Measurements from ENCODE around the gene ADAMTS5.

Gene ADAMTS5

DNA sequence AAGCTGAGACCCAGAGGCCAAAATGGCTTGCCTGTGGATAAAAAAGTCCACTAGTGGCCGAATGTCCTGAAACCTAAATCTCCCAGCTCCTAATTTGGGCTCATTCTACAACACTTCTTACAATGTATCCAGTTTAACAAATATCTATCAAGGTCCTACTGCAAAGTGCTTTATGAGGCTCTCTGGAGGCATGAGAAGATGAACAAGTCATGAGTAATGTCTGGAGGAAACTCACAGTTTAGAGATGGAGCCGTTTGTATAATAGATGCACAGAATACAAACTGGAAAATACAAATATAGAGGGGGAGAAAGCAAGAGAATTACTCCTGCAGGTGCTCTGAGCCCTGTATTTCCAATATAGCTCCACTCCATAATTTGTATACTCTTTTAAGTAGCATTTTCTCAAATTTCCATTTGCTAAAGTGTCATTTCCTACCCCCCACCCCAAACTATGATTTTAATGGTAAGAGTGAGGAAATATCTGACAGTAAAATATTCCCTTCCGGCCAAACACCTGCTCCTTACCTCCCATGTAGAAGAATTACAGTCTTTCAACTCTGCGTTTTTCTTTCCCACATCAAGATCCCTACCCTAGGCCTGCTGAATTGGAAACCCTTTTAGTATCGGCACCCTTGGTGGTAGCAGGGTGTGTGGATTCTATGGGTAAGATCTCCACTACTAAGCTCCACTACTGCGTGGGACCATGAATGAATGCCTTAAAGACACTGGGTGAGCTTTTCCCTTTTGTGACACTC, 3.3 kb upstream of the ADAMTS5 start:
- H3K79me2 ChIP-seq (ENCODE audit: insufficient read depth, low read length): no peaks in the 10 kb centered on the region
- DNase-seq (no peak), ATAC-seq (ENCODE audit: insufficient read depth, low read depth) (no peak)
- H3K27me3 ChIP-seq (ENCODE audit: insufficient read depth, low read length, poor library complexity): no peaks in the 10 kb centered on the region
- H3K36me3 ChIP-seq (ENCODE audit: insufficient read depth, low read length): no peaks in the 10 kb centered on the region
- no peak overlapping the region for H3K4me2 ChIP-seq (ENCODE audit: insufficient read depth, low read length)
- H4K20me1 ChIP-seq (ENCODE audit: insufficient read depth, low read length): no peaks in the 10 kb centered on the region
- TF ChIP-seq CTCF (IDR thresholded peaks at IDR 0.05; ENCODE audit: borderline replicate concordance, extremely low read depth, low read length, poor library complexity, severe bottlenecking): no peak
- no peak for TF ChIP-seq EZH2 (IDR thresholded peaks at IDR 0.05; ENCODE audit: borderline replicate concordance, low read depth, low read length, severe bottlenecking)
- H2AFZ ChIP-seq (ENCODE audit: low read depth, low read length): no peak overlapping the region
- no peak overlapping the region for H3K27ac ChIP-seq (ENCODE audit: low read length)
- peaks cover 6% of the 10 kb centered on the region for H3K9me3 ChIP-seq (ENCODE audit: insufficient read depth, low read length, severe bottlenecking)
- peaks cover 4% of the 10 kb centered on the region; the same call in 1 of the 2 replicates for H3K4me1 ChIP-seq (ENCODE audit: insufficient read depth, low read length)
- H3K9ac ChIP-seq (ENCODE audit: low read depth, low read length): no peak overlapping the region
- no peak overlapping the region for H3K4me3 ChIP-seq (ENCODE audit: low read depth in 1 of 2, low read length in 2 of 2)

DNA sequence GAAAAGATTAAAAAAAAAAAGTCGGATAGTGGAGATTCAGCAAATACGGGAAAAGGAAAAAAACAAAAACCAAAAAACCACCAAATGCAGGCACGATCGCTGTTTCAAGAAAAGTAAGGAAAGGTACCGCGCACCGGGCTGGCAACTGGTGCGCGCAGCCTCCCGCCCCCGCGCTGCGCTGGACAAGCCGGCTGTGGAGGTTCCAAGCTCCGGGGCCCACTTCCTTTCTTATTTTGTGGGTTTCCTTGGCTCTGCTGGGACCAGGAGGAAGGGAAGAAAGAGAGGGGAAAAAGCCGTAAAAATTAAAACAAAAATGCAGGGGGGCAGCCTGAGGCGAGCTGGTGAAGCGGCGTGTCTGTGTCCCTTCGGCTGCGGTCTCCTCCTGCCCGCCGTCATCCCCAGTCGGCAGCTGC, 233 bp downstream of the ADAMTS5 start:
- Histone ChIP-seq H3K4me2 (ENCODE audit: insufficient read depth, low read length) (no peak overlapping the region), H3K9ac (ENCODE audit: low read depth, low read length) (no peak overlapping the region), H4K20me1 (ENCODE audit: insufficient read depth, low read length) (no peaks in the 10 kb centered on the region), H3K36me3 (ENCODE audit: insufficient read depth, low read length) (no peaks in the 10 kb centered on the region), H3K27me3 (ENCODE audit: insufficient read depth, low read length, poor library complexity) (no peaks in the 10 kb centered on the region), H3K4me1 (ENCODE audit: insufficient read depth, low read length) (no peaks in the 10 kb centered on the region), H3K27ac (ENCODE audit: low read length) (no peak overlapping the region), H3K79me2 (ENCODE audit: insufficient read depth, low read length) (no peaks in the 10 kb centered on the region), H3K9me3 (ENCODE audit: insufficient read depth, low read length, severe bottlenecking) (peaks cover 6% of the 10 kb centered on the region), H2AFZ (ENCODE audit: low read depth, low read length) (no peak overlapping the region), H3K4me3 (ENCODE audit: low read depth in 1 of 2, low read length in 2 of 2) (no peak overlapping the region)
- ATAC-seq (ENCODE audit: insufficient read depth, low read depth) (no peak), DNase-seq (no peak)
- no peak for TF ChIP-seq CTCF (IDR thresholded peaks at IDR 0.05; ENCODE audit: borderline replicate concordance, extremely low read depth, low read length, poor library complexity, severe bottlenecking)
- no peak for TF ChIP-seq EZH2 (IDR thresholded peaks at IDR 0.05; ENCODE audit: borderline replicate concordance, low read depth, low read length, severe bottlenecking)

DNA sequence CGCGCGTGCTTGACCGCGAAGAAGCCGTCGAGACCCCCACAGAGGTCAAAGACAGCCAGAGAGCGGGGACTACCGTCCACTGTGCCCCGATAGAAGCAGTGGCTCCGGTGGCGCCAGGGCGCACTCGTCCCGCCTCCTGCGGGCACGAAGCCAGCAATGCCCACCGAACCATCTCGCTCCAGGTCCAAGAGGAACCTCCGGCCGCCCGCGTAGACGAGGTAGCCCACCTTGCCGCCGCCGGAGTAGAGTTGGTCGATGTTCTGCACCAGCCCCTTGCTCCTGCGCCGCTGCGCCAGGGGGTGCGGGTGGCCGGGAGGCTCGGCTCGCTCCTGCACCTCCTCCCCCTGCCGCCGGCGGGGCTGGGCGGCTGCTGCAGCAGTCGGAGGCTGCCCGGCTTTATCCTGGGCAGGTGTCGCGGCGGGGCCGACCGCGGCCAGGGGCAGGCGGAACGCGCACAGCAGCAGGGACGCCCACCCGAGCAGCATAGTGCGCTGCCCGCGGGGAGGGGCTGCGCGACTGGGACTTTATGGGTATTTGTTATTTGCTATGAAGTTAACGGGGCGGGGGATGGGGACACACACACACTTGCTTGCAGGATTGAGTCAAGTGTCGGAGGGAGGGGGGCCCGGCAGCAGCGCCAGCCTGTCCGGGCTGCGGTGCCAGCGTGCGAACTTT, 844 bp downstream of the ADAMTS5 start:
- H3K79me2 ChIP-seq (ENCODE audit: insufficient read depth, low read length): no peaks in the 10 kb centered on the region
- H3K27ac ChIP-seq (ENCODE audit: low read length): no peak overlapping the region
- no peak for DNase-seq
- no peak overlapping the region for H3K4me3 ChIP-seq (ENCODE audit: low read depth in 1 of 2, low read length in 2 of 2)
- no peaks in the 10 kb centered on the region for H3K27me3 ChIP-seq (ENCODE audit: insufficient read depth, low read length, poor library complexity)
- H3K9ac ChIP-seq (ENCODE audit: low read depth, low read length): no peak overlapping the region
- no peaks in the 10 kb centered on the region for H3K36me3 ChIP-seq (ENCODE audit: insufficient read depth, low read length)
- no peak overlapping the region for H3K4me2 ChIP-seq (ENCODE audit: insufficient read depth, low read length)
- no peaks in the 10 kb centered on the region for H3K4me1 ChIP-seq (ENCODE audit: insufficient read depth, low read length)
- TF ChIP-seq EZH2 (IDR thresholded peaks at IDR 0.05; ENCODE audit: borderline replicate concordance, low read depth, low read length, severe bottlenecking) (no peak), CTCF (IDR thresholded peaks at IDR 0.05; ENCODE audit: borderline replicate concordance, extremely low read depth, low read length, poor library complexity, severe bottlenecking) (no peak)
- H3K9me3 ChIP-seq (ENCODE audit: insufficient read depth, low read length, severe bottlenecking): peaks cover 6% of the 10 kb centered on the region
- H4K20me1 ChIP-seq (ENCODE audit: insufficient read depth, low read length): no peaks in the 10 kb centered on the region
- no peak for ATAC-seq (ENCODE audit: insufficient read depth, low read depth)
- H2AFZ ChIP-seq (ENCODE audit: low read depth, low read length): no peak overlapping the region

All from DND-41 (cell line).